ENCODE measurements around the gene THBS3.

The THBS3 gene

GRCh38 chr1:155186794-155187455 is 20.8 kb downstream of the THBS3 start:
- DNase-seq, result no peak

- no peak for DNase-seq
These were observed 21.5 kb downstream of the THBS3 start for GRCh38 chr1:155186067-155186793.

- DNase-seq, result no peak
These were observed 22.0 kb downstream of the THBS3 start for GRCh38 chr1:155185783-155186066.

- no peak for DNase-seq
These were observed 22.6 kb downstream of the THBS3 start for GRCh38 chr1:155184835-155185782.

- no peak for DNase-seq
These were observed 23.3 kb downstream of the THBS3 start for GRCh38 chr1:155184351-155184811.

GRCh38 chr1:155183775-155184221 is 23.9 kb downstream of the THBS3 start:
- DNase-seq, result no peak

GRCh38 chr1:155182052-155182550 is 25.6 kb downstream of the THBS3 start:
- DNase-seq, result no peak

- no peak for DNase-seq
These were observed 26.2 kb downstream of the THBS3 start for GRCh38 chr1:155181371-155182051.

GRCh38 chr1:155179112-155180031 is 28.3 kb downstream of the THBS3 start:
- DNase-seq, result no peak

GRCh38 chr1:155178441-155179111 is 29.1 kb downstream of the THBS3 start:
- DNase-seq, result no peak

- DNase-seq, result no peak
These were observed 29.8 kb downstream of the THBS3 start for GRCh38 chr1:155177918-155178281.

GRCh38 chr1:155177192-155177917 is 30.3 kb downstream of the THBS3 start:
- no peak for DNase-seq

- DNase-seq, result peak; percentile 21
These were observed 31.1 kb downstream of the THBS3 start for GRCh38 chr1:155176544-155177071.

- DNase-seq, result no peak
These were observed 31.7 kb downstream of the THBS3 start for GRCh38 chr1:155175927-155176371.

- DNase-seq, result no peak
These were observed 32.3 kb downstream of the THBS3 start for GRCh38 chr1:155175281-155175926.

GRCh38 chr1:155174324-155175280 is 33.1 kb downstream of the THBS3 start:
- no peak for DNase-seq

- no peak for DNase-seq
These were observed 34.0 kb downstream of the THBS3 start, which contains the start of gene TRIM46 for GRCh38 chr1:155173478-155174323. TSS of gene TRIM46 (plus strand) at chr1:155173849. CDS start at chr1:155173967, 118 bp downstream.

Data from DMS 273 treated with DMSO at 0.1 percent for 48 hours (cell line).